Thyroid gland (tissue), 4 donors: Measurements from ENCODE around the gene CCDC51.

ENCODE experiments used
- POLR2A ChIP-seq, 2 donors: fragments of 450-650 bp; IDR thresholded peaks; one replicate each; pipeline ENCODE4 v1.6.1; 2017; ENCODE audit warnings: antibody characterized with exemption in 2 of 2, mild to moderate bottlenecking in 2 of 2, moderate library complexity in 1 of 2
- TF ChIP-seq, protein P1 (sequence below), 6 experiments: fragments of 200-600 bp in 3 of 6; fragments of 450-650 bp in 3 of 6; sonication (generic) in 3 of 6; IDR thresholded peaks; one replicate each; pipeline ENCODE4 v1.5.1; 2016 to 2019; ENCODE audit warnings: antibody characterized with exemption in 6 of 6, mild to moderate bottlenecking in 2 of 6, inconsistent platforms in 1 of 6, moderate library complexity in 1 of 6

DNA sequence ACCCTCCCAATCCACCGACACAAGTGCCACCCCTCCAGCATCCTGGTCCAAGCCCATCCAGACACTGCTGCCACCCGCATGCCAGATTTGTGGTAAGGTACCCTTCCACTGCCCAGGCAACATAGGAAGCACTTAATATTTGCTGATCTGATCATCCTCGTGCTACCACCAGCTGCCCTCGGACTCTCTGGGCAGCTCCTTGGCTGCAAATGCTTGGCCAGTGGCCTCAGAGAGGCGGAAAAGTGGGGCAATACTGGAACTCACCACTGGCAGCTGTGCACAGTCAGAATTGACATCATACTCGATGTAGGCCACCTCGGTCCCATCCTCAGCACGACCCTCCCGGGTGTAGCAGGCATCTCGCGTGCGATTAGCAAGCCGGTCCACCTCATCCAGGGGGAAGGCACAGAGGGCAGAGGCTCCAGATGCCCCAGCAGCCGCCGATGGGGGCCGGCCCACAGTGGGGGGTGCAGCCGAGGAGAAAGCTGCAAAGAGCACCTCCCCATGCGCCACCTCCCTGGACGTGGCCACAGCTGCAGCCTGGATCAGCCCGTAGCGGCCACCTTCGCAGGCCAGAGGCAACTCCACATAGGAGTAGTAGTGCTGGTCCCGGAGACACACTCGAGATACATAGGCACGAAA, 16.6 kb downstream of the CCDC51 start:
- TF ChIP-seq, protein P1, sequence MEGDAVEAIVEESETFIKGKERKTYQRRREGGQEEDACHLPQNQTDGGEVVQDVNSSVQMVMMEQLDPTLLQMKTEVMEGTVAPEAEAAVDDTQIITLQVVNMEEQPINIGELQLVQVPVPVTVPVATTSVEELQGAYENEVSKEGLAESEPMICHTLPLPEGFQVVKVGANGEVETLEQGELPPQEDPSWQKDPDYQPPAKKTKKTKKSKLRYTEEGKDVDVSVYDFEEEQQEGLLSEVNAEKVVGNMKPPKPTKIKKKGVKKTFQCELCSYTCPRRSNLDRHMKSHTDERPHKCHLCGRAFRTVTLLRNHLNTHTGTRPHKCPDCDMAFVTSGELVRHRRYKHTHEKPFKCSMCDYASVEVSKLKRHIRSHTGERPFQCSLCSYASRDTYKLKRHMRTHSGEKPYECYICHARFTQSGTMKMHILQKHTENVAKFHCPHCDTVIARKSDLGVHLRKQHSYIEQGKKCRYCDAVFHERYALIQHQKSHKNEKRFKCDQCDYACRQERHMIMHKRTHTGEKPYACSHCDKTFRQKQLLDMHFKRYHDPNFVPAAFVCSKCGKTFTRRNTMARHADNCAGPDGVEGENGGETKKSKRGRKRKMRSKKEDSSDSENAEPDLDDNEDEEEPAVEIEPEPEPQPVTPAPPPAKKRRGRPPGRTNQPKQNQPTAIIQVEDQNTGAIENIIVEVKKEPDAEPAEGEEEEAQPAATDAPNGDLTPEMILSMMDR (IDR thresholded peaks at IDR 0.05), result no peak
- no peak for TF ChIP-seq POLR2A (IDR thresholded peaks at IDR 0.05)
